Measurements from ENCODE around the gene BCL2L15.

The BCL2L15 gene

GRCh38 chr1:113861641-113862040 lies 25.7 kb downstream of the BCL2L15 start:
- no peak overlapping the region for H3K23ac ChIP-seq (ENCODE audit: low read length)
- DNase-seq = no peak
- no peaks in the 10 kb centered on the region for H3K36me3 ChIP-seq (ENCODE audit: control insufficient read depth, insufficient read depth, low read length)
- no peak overlapping the region for H2BK120ac ChIP-seq (ENCODE audit: low read depth, low read length)
- H3K27ac ChIP-seq (ENCODE audit: low read depth, low read length) = no peak overlapping the region
- H3K79me1 ChIP-seq (ENCODE audit: low read length) = no peaks in the 10 kb centered on the region
- no peak overlapping the region for H3K4me3 ChIP-seq (ENCODE audit: low read length)
- H4K5ac ChIP-seq (ENCODE audit: low read length) = no peak overlapping the region
- H3K27me3 ChIP-seq (ENCODE audit: insufficient read depth, low read length, poor library complexity) = no peaks in the 10 kb centered on the region
- no peak overlapping the region for H3K4ac ChIP-seq (ENCODE audit: low read depth, low read length)
- H3K18ac ChIP-seq (ENCODE audit: low read length) = no peak overlapping the region
- H3K56ac ChIP-seq (ENCODE audit: low read length) = no peak overlapping the region
- H3K4me1 ChIP-seq (ENCODE audit: control insufficient read depth, low read depth, low read length) = no peaks in the 10 kb centered on the region
- no peaks in the 10 kb centered on the region for H3K79me2 ChIP-seq (ENCODE audit: control insufficient read depth, insufficient read depth, low read length)
- H4K8ac ChIP-seq (ENCODE audit: low read depth, low read length) = no peak overlapping the region
- no peak overlapping the region for H3K4me2 ChIP-seq (ENCODE audit: low read length)
- no peak overlapping the region for H2AK5ac ChIP-seq (ENCODE audit: low read length)
- no CpG with 5 or more reads among the region's 5 CpGs for WGBS (ENCODE audit: extremely low coverage, insufficient coverage, low lambda C conversion rate)
- H2BK5ac ChIP-seq (ENCODE audit: low read length) = no peak overlapping the region
- H2BK15ac ChIP-seq (replicated peaks; ENCODE audit: low read depth) = no peak overlapping the region
- H3K9ac ChIP-seq (ENCODE audit: low read length) = no peak overlapping the region

- Histone ChIP-seq H3K4me1 (ENCODE audit: control insufficient read depth, low read depth, low read length) (no peaks in the 10 kb centered on the region), H2AK5ac (ENCODE audit: low read length) (no peak overlapping the region), H3K79me1 (ENCODE audit: low read length) (no peaks in the 10 kb centered on the region), H4K5ac (ENCODE audit: low read length) (no peak overlapping the region), H3K23ac (ENCODE audit: low read length) (no peak overlapping the region), H3K27me3 (ENCODE audit: insufficient read depth, low read length, poor library complexity) (no peaks in the 10 kb centered on the region), H4K8ac (ENCODE audit: low read depth, low read length) (no peak overlapping the region), H2BK120ac (ENCODE audit: low read depth, low read length) (no peak overlapping the region), H3K9ac (ENCODE audit: low read length) (no peak overlapping the region), H3K4ac (ENCODE audit: low read depth, low read length) (no peak overlapping the region), H3K18ac (ENCODE audit: low read length) (no peak overlapping the region), H3K79me2 (ENCODE audit: control insufficient read depth, insufficient read depth, low read length) (no peaks in the 10 kb centered on the region), H3K56ac (ENCODE audit: low read length) (no peak overlapping the region), H2BK5ac (ENCODE audit: low read length) (no peak overlapping the region), H3K27ac (ENCODE audit: low read depth, low read length) (no peak overlapping the region), H3K36me3 (ENCODE audit: control insufficient read depth, insufficient read depth, low read length) (no peaks in the 10 kb centered on the region), H2BK15ac (replicated peaks; ENCODE audit: low read depth) (no peak overlapping the region), H3K4me3 (ENCODE audit: low read length) (no peak overlapping the region), H3K4me2 (ENCODE audit: low read length) (no peak overlapping the region)
- DNase-seq = no peak
- WGBS (ENCODE audit: extremely low coverage, insufficient coverage, low lambda C conversion rate) = no CpG with 5 or more reads among the region's 3 CpGs
Observed at GRCh38 chr1:113860891-113861290, 26.5 kb downstream of the BCL2L15 start.

- H3K79me2 ChIP-seq (ENCODE audit: control insufficient read depth, insufficient read depth, low read length) = no peaks in the 10 kb centered on the region
Observed at GRCh38 chr1:113859478-113860175, 27.8 kb downstream of the BCL2L15 start.

GRCh38 chr1:113858982-113859381 lies 28.4 kb downstream of the BCL2L15 start:
- Histone ChIP-seq H3K18ac (ENCODE audit: low read length) (no peak overlapping the region), H4K8ac (ENCODE audit: low read depth, low read length) (no peak overlapping the region), H3K27ac (ENCODE audit: low read depth, low read length) (no peak overlapping the region), H3K23ac (ENCODE audit: low read length) (no peak overlapping the region), H2AK5ac (ENCODE audit: low read length) (no peak overlapping the region), H2BK15ac (replicated peaks; ENCODE audit: low read depth) (no peak overlapping the region), H3K9ac (ENCODE audit: low read length) (no peak overlapping the region), H4K5ac (ENCODE audit: low read length) (no peak overlapping the region), H3K4ac (ENCODE audit: low read depth, low read length) (no peak overlapping the region), H3K79me1 (ENCODE audit: low read length) (no peaks in the 10 kb centered on the region), H3K56ac (ENCODE audit: low read length) (no peak overlapping the region), H3K36me3 (ENCODE audit: control insufficient read depth, insufficient read depth, low read length) (no peaks in the 10 kb centered on the region), H3K4me1 (ENCODE audit: control insufficient read depth, low read depth, low read length) (no peaks in the 10 kb centered on the region), H3K79me2 (ENCODE audit: control insufficient read depth, insufficient read depth, low read length) (no peaks in the 10 kb centered on the region), H3K27me3 (ENCODE audit: insufficient read depth, low read length, poor library complexity) (no peaks in the 10 kb centered on the region), H2BK120ac (ENCODE audit: low read depth, low read length) (no peak overlapping the region), H3K4me2 (ENCODE audit: low read length) (no peak overlapping the region), H2BK5ac (ENCODE audit: low read length) (no peak overlapping the region), H3K4me3 (ENCODE audit: low read length) (no peak overlapping the region)
- no peak for DNase-seq
- WGBS (ENCODE audit: extremely low coverage, insufficient coverage, low lambda C conversion rate) = no CpG with 5 or more reads among the region's 1 CpG

More at GRCh38 chr1:113859478-113860175, 27.8 kb downstream of the BCL2L15 start:
- H3K4ac ChIP-seq (ENCODE audit: low read depth, low read length) = no peak overlapping the region
- no peak overlapping the region for H4K8ac ChIP-seq (ENCODE audit: low read depth, low read length)
- H3K23ac ChIP-seq (ENCODE audit: low read length) = no peak overlapping the region
- H3K18ac ChIP-seq (ENCODE audit: low read length) = no peak overlapping the region
- WGBS (ENCODE audit: extremely low coverage, insufficient coverage, low lambda C conversion rate) = no CpG with 5 or more reads among the region's 3 CpGs
- no peak for DNase-seq
- no peaks in the 10 kb centered on the region for H3K4me1 ChIP-seq (ENCODE audit: control insufficient read depth, low read depth, low read length)
- H2BK5ac ChIP-seq (ENCODE audit: low read length) = no peak overlapping the region
- H3K56ac ChIP-seq (ENCODE audit: low read length) = no peak overlapping the region
- H3K27me3 ChIP-seq (ENCODE audit: insufficient read depth, low read length, poor library complexity) = no peaks in the 10 kb centered on the region
- no peak overlapping the region for H3K27ac ChIP-seq (ENCODE audit: low read depth, low read length)
- H3K9ac ChIP-seq (ENCODE audit: low read length) = no peak overlapping the region
- H2BK15ac ChIP-seq (replicated peaks; ENCODE audit: low read depth) = no peak overlapping the region
- H2BK120ac ChIP-seq (ENCODE audit: low read depth, low read length) = no peak overlapping the region
- H3K4me3 ChIP-seq (ENCODE audit: low read length) = no peak overlapping the region
- H2AK5ac ChIP-seq (ENCODE audit: low read length) = no peak overlapping the region
- H4K5ac ChIP-seq (ENCODE audit: low read length) = no peak overlapping the region
- H3K4me2 ChIP-seq (ENCODE audit: low read length) = no peak overlapping the region
- H3K36me3 ChIP-seq (ENCODE audit: control insufficient read depth, insufficient read depth, low read length) = no peaks in the 10 kb centered on the region
- no peaks in the 10 kb centered on the region for H3K79me1 ChIP-seq (ENCODE audit: low read length)

GRCh38 chr1:113858418-113858817 lies 29.0 kb downstream of the BCL2L15 start:
- Histone ChIP-seq H3K18ac (ENCODE audit: low read length) (no peak overlapping the region), H2BK15ac (replicated peaks; ENCODE audit: low read depth) (no peak overlapping the region)

GRCh38 chr1:113857776-113858175 lies 29.6 kb downstream of the BCL2L15 start:
- no peak overlapping the region for H3K18ac ChIP-seq (ENCODE audit: low read length)
- H3K79me2 ChIP-seq (ENCODE audit: control insufficient read depth, insufficient read depth, low read length) = no peaks in the 10 kb centered on the region
- no peak overlapping the region for H3K27ac ChIP-seq (ENCODE audit: low read depth, low read length)
- H3K4me1 ChIP-seq (ENCODE audit: control insufficient read depth, low read depth, low read length) = no peaks in the 10 kb centered on the region
- H3K4me3 ChIP-seq (ENCODE audit: low read length) = no peak overlapping the region
- no peak overlapping the region for H2AK5ac ChIP-seq (ENCODE audit: low read length)
- H3K79me1 ChIP-seq (ENCODE audit: low read length) = no peaks in the 10 kb centered on the region
- no peak overlapping the region for H4K8ac ChIP-seq (ENCODE audit: low read depth, low read length)
- no peak overlapping the region for H3K23ac ChIP-seq (ENCODE audit: low read length)
- no peak overlapping the region for H3K56ac ChIP-seq (ENCODE audit: low read length)
- no peak overlapping the region for H4K5ac ChIP-seq (ENCODE audit: low read length)
- no peak for DNase-seq
- no peak overlapping the region for H2BK120ac ChIP-seq (ENCODE audit: low read depth, low read length)
- H3K36me3 ChIP-seq (ENCODE audit: control insufficient read depth, insufficient read depth, low read length) = no peaks in the 10 kb centered on the region
- no peak overlapping the region for H2BK15ac ChIP-seq (replicated peaks; ENCODE audit: low read depth)
- no peak overlapping the region for H2BK5ac ChIP-seq (ENCODE audit: low read length)
- H3K4me2 ChIP-seq (ENCODE audit: low read length) = no peak overlapping the region
- no peaks in the 10 kb centered on the region for H3K27me3 ChIP-seq (ENCODE audit: insufficient read depth, low read length, poor library complexity)
- no CpG with 5 or more reads among the region's 3 CpGs for WGBS (ENCODE audit: extremely low coverage, insufficient coverage, low lambda C conversion rate)
- H3K9ac ChIP-seq (ENCODE audit: low read length) = no peak overlapping the region
- H3K4ac ChIP-seq (ENCODE audit: low read depth, low read length) = no peak overlapping the region

More at GRCh38 chr1:113858418-113858817, 29.0 kb downstream of the BCL2L15 start:
- H3K4ac ChIP-seq (ENCODE audit: low read depth, low read length) = no peak overlapping the region
- no peak overlapping the region for H2BK5ac ChIP-seq (ENCODE audit: low read length)
- no peak overlapping the region for H4K5ac ChIP-seq (ENCODE audit: low read length)
- no peak overlapping the region for H2BK120ac ChIP-seq (ENCODE audit: low read depth, low read length)
- H2AK5ac ChIP-seq (ENCODE audit: low read length) = no peak overlapping the region
- no peaks in the 10 kb centered on the region for H3K4me1 ChIP-seq (ENCODE audit: control insufficient read depth, low read depth, low read length)
- no peak overlapping the region for H4K8ac ChIP-seq (ENCODE audit: low read depth, low read length)
- no peaks in the 10 kb centered on the region for H3K79me2 ChIP-seq (ENCODE audit: control insufficient read depth, insufficient read depth, low read length)
- no peak overlapping the region for H3K4me3 ChIP-seq (ENCODE audit: low read length)
- no CpG with 5 or more reads among the region's 3 CpGs for whole genome bisulfite sequencing (ENCODE audit: extremely low coverage, insufficient coverage, low lambda C conversion rate)
- H3K56ac ChIP-seq (ENCODE audit: low read length) = no peak overlapping the region
- DNase-seq = no peak
- no peak overlapping the region for H3K9ac ChIP-seq (ENCODE audit: low read length)
- no peaks in the 10 kb centered on the region for H3K36me3 ChIP-seq (ENCODE audit: control insufficient read depth, insufficient read depth, low read length)
- no peak overlapping the region for H3K23ac ChIP-seq (ENCODE audit: low read length)
- no peaks in the 10 kb centered on the region for H3K79me1 ChIP-seq (ENCODE audit: low read length)
- no peak overlapping the region for H3K4me2 ChIP-seq (ENCODE audit: low read length)
- H3K27me3 ChIP-seq (ENCODE audit: insufficient read depth, low read length, poor library complexity) = no peaks in the 10 kb centered on the region
- no peak overlapping the region for H3K27ac ChIP-seq (ENCODE audit: low read depth, low read length)

All from mesendoderm (in vitro differentiated cells).